8988T (cell line): ENCODE results near the gene CES2.
"Not testable (repeated sequence)": the region's sequence is repeated elsewhere in the genome, so short reads cannot be mapped to it uniquely, and the experiment has no call there.

Experiments used
- DNase-seq: peaks from one replicate; pipeline ENCODE4 v3.0.0; 2011

Gene CES2

GRCh38 chr16:66958857-66959703, 23.8 kb downstream of the CES2 start:
- no peak for DNase-seq

GRCh38 chr16:66959704-66960161, 24.4 kb downstream of the CES2 start:
- DNase-seq, result no peak

GRCh38 chr16:66960270-66960669, 25.0 kb downstream of the CES2 start:
- DNase-seq, result no peak

GRCh38 chr16:66961065-66961744, 25.9 kb downstream of the CES2 start, which contains the start of gene CES3:
Gene CES3, plus strand, starts transcription at chr16:66961266. Its CDS starts 42 bp downstream, at chr16:66961308.
- peak; percentile 86 for DNase-seq

- DNase-seq, result no peak
These were observed 26.6 kb downstream of the CES2 start for GRCh38 chr16:66961914-66962313.

- DNase-seq, result no peak
These were observed 28.7 kb downstream of the CES2 start for GRCh38 chr16:66964049-66964448.

GRCh38 chr16:66968847-66969246, 33.5 kb downstream of the CES2 start:
- no peak for DNase-seq

- DNase-seq, result peak; percentile 89
These were observed 35.7 kb downstream of the CES2 start for GRCh38 chr16:66970775-66971720.

GRCh38 chr16:66972983-66973382, 37.7 kb downstream of the CES2 start:
- DNase-seq, result no peak

GRCh38 chr16:66973716-66974115, 38.4 kb downstream of the CES2 start:
- no peak for DNase-seq

- DNase-seq, result not testable (repeated sequence)
These were observed 39.0 kb downstream of the CES2 start for GRCh38 chr16:66974156-66974931.

- DNase-seq, result not testable (repeated sequence)
These were observed 39.6 kb downstream of the CES2 start for GRCh38 chr16:66974932-66975246.

- no peak for DNase-seq
These were observed 40.1 kb downstream of the CES2 start for GRCh38 chr16:66975302-66975893.

GRCh38 chr16:66976746-66977145, 41.4 kb downstream of the CES2 start:
- no peak for DNase-seq

- DNase-seq, result peak; percentile 96
These were observed 42.2 kb downstream of the CES2 start for GRCh38 chr16:66977341-66978113.

- DNase-seq, result no peak
These were observed 43.8 kb downstream of the CES2 start for GRCh38 chr16:66979011-66979717.

GRCh38 chr16:66983033-66983432, 47.7 kb downstream of the CES2 start:
- DNase-seq, result no peak

- no peak for DNase-seq
These were observed 49.6 kb downstream of the CES2 start for GRCh38 chr16:66984892-66985311.

- no peak for DNase-seq
These were observed 51.2 kb downstream of the CES2 start for GRCh38 chr16:66986559-66986958.

GRCh38 chr16:66988197-66988788, 53.0 kb downstream of the CES2 start, which contains the start of gene CES4A:
Gene CES4A, plus strand, starts transcription at chr16:66988589. Its CDS starts 184 bp downstream, at chr16:66988773.
- no peak for DNase-seq
